Urinary bladder (tissue), 4 donors: ENCODE measurements around the gene CNTNAP3. TPM values are rescaled to one million over a fixed set of nuclear protein-coding genes. Genes with fewer than 3 reads are reported as not detected.
"Not testable (repeated sequence)": the region's sequence is repeated elsewhere in the genome, so short reads cannot be mapped to it uniquely, and the experiment has no call there.

Experiments used
- DNase-seq: peaks from one replicate; pipeline ENCODE4 v3.0.0-alpha.2; 2015; ENCODE audit errors: extremely low spot score
- H3K27ac ChIP-seq: one replicate; pipeline ENCODE4 v1.5.1; 2013; ENCODE audit warnings: low read depth, mild to moderate bottlenecking, moderate library complexity
- H3K36me3 ChIP-seq: one replicate; pipeline ENCODE4 v1.6.1; 2013; ENCODE audit warnings: mild to moderate bottlenecking, moderate library complexity; ENCODE audit not compliant: insufficient read depth
- H3K4me1 ChIP-seq: one replicate; pipeline ENCODE4 v1.6.1; 2013; ENCODE audit warnings: mild to moderate bottlenecking, moderate library complexity; ENCODE audit not compliant: insufficient read depth
- H3K4me3 ChIP-seq: one replicate; pipeline ENCODE4 v1.5.1; 2013; ENCODE audit warnings: low read depth, low read length
- WGBS: extraction: QIAGEN DNeasy Blood & Tissue Kit; methylation state at CpG from one replicate; pipeline ENCODE4 v1.1.7; 2013; 5-methylcytosine and 5-hydroxymethylcytosine counted together
- polyA plus RNA-seq: library from polyadenylated mRNA; stranded (reverse); fragments of 200-250 nt; gene quantifications from one replicate; pipeline ENCODE4 v1.2.3, GENCODE V29; 2013
- small RNA-seq: library from RNA; depleted of rRNA; stranded (forward); fragments of <200 nt; gene quantifications from one replicate; pipeline ENCODE3, GENCODE V24; 2014
- total RNA-seq: library from RNA; depleted of rRNA; stranded (reverse); fragments of >200 nt; gene quantifications from one replicate; pipeline ENCODE4 v1.2.3, GENCODE V29; 2014
- donor health status: healthy with polysubstance abuse.
- donor health status: healthy.

The CNTNAP3 gene
- total and polyA plus RNA-seq, 2 donors, result 4.3 to 20.9 TPM

GRCh38 chr9:39039148-39039547 is 248.8 kb downstream of the CNTNAP3 start:
- not testable (repeated sequence) for H3K4me3 ChIP-seq, H3K4me1 ChIP-seq, H3K27ac ChIP-seq, H3K36me3 ChIP-seq, DNase-seq
- WGBS, result 43% methylated on average over 2 of the region's 2 CpGs

- H3K27ac ChIP-seq, H3K36me3 ChIP-seq, H3K4me1 ChIP-seq, DNase-seq, H3K4me3 ChIP-seq: not testable (repeated sequence)
- 88% methylated on average over 1 of the region's 1 CpG for WGBS
These were observed 249.7 kb downstream of the CNTNAP3 start for GRCh38 chr9:39038221-39038620.

- not testable (repeated sequence) for H3K4me3 ChIP-seq, H3K36me3 ChIP-seq, DNase-seq, H3K4me1 ChIP-seq, H3K27ac ChIP-seq
- WGBS, result 95% methylated on average over 2 of the region's 2 CpGs
These were observed 254.1 kb downstream of the CNTNAP3 start for GRCh38 chr9:39033849-39034248.

- not testable (repeated sequence) for H3K4me3 ChIP-seq, H3K4me1 ChIP-seq, H3K36me3 ChIP-seq, H3K27ac ChIP-seq, DNase-seq
- WGBS, result 82% methylated on average over 7 of the region's 11 CpGs
These were observed 257.6 kb downstream of the CNTNAP3 start for GRCh38 chr9:39030204-39031019.

GRCh38 chr9:39028855-39029254 is 259.1 kb downstream of the CNTNAP3 start:
- H3K27ac ChIP-seq, DNase-seq, H3K4me3 ChIP-seq, H3K36me3 ChIP-seq, H3K4me1 ChIP-seq: not testable (repeated sequence)
- 83% methylated on average over 5 of the region's 5 CpGs for WGBS

GRCh38 chr9:39028168-39028567 is 259.8 kb downstream of the CNTNAP3 start:
- not testable (repeated sequence) for H3K4me3 ChIP-seq, H3K27ac ChIP-seq, H3K36me3 ChIP-seq, H3K4me1 ChIP-seq, DNase-seq
- WGBS, result 90% methylated on average over 7 of the region's 7 CpGs

GRCh38 chr9:39025911-39026588 is 261.9 kb downstream of the CNTNAP3 start:
- H3K36me3 ChIP-seq, result not testable (repeated sequence)
- WGBS, result 82% methylated on average over 4 of the region's 4 CpGs

More at GRCh38 chr9:39025911-39026588, 261.9 kb downstream of the CNTNAP3 start:
- not testable (repeated sequence) for H3K4me3 ChIP-seq, DNase-seq, H3K27ac ChIP-seq, H3K4me1 ChIP-seq

Small RNA genes within 50 kb of the gene (small RNA-seq; reads per million reads assigned to genes)
- gene RN7SL640P, result not detected

Other genes starting within 250 kb of the CNTNAP3 start
- gene SPATA31A1, start 67.5 kb upstream of the CNTNAP3 start, total RNA-seq, result not detected
- gene SPATA31A1, start 67.5 kb upstream of the CNTNAP3 start, polyA plus RNA-seq, result not detected